Activated CD4-positive, alpha-beta T cell treated with anti-CD3 and anti-CD28 coated beads, Interleukin-2, amount 10 ng/mL, durations not matched to agents 24 days and 14 days (primary cell): Measurements from ENCODE around the gene C12orf60. TPM values are rescaled to one million over a fixed set of nuclear protein-coding genes. Genes with fewer than 3 reads are reported as not detected.

ENCODE experiments used
- DNase-seq: peaks from one replicate; pipeline ENCODE4 v3.0.0; 2022
- H3K27ac Mint-ChIP-seq: one replicate; pipeline ENCODE4 v1.8.0; 2022; ENCODE audit warnings: mild to moderate bottlenecking, mixed read lengths
- H3K27me3 Mint-ChIP-seq: one replicate; pipeline ENCODE4 v1.8.0; 2022; ENCODE audit warnings: mixed read lengths
- H3K36me3 Mint-ChIP-seq: one replicate; pipeline ENCODE4 v1.8.0; 2022; ENCODE audit warnings: low read depth, mild to moderate bottlenecking, mixed read lengths
- H3K4me1 Mint-ChIP-seq: one replicate; pipeline ENCODE4 v1.8.0; 2021; ENCODE audit warnings: mixed read lengths
- H3K4me3 Mint-ChIP-seq: one replicate; pipeline ENCODE4 v1.8.0; 2022; ENCODE audit warnings: mild to moderate bottlenecking, moderate library complexity, mixed read lengths
- H3K9me3 Mint-ChIP-seq: one replicate; pipeline ENCODE4 v1.8.0; 2021; ENCODE audit warnings: mixed read lengths
- intact Hi-C: fragments of 100-400 bp; cut with micrococcal nuclease; formaldehyde crosslinking; loops from one replicate; pipeline ENCODE4 v1.15.1; 2023
- total RNA-seq: library from RNA; stranded (reverse); gene quantifications from 2 replicates; pipeline ENCODE4 v1.2.3, GENCODE V29; 2022

C12orf60 gene
- total RNA-seq, 1 donor from 2014 or later: 3.0 TPM

- intact Hi-C loops: loop anchor here (5.0 kb wide), 1 partner anchor 63 kb away; no protein-coding TSS in a partner anchor
- Mint-ChIP-seq H3K4me1 (peaks cover 5% of the 10 kb centered on the region), H3K4me3 (no peak overlapping the region), H3K9me3 (no peaks in the 10 kb centered on the region), H3K27me3 (no peaks in the 10 kb centered on the region), H3K27ac (no peak overlapping the region), H3K36me3 (no peaks in the 10 kb centered on the region)
- DNase-seq: no peak
These were observed 46.2 kb downstream of the C12orf60 start for GRCh38 chr12:14849661-14850060.

- no peak overlapping the region for H3K4me3 Mint-ChIP-seq
- H3K27me3 Mint-ChIP-seq: no peaks in the 10 kb centered on the region
- no peak overlapping the region for H3K27ac Mint-ChIP-seq
- H3K4me1 Mint-ChIP-seq: peaks cover 3% of the 10 kb centered on the region
- no peak for DNase-seq
- intact Hi-C loops: no loop called here
- no peaks in the 10 kb centered on the region for H3K36me3 Mint-ChIP-seq
- H3K9me3 Mint-ChIP-seq: no peaks in the 10 kb centered on the region
These were observed 47.6 kb downstream of the C12orf60 start for GRCh38 chr12:14850929-14851663.

- Mint-ChIP-seq H3K27ac (no peak overlapping the region), H3K4me3 (no peak overlapping the region), H3K9me3 (peaks cover under 1% of the 10 kb centered on the region), H3K36me3 (no peaks in the 10 kb centered on the region), H3K4me1 (no peaks in the 10 kb centered on the region), H3K27me3 (peaks cover under 1% of the 10 kb centered on the region)
- intact Hi-C loops: no loop called here
- no peak for DNase-seq
These were observed 49.4 kb downstream of the C12orf60 start for GRCh38 chr12:14852880-14853279.

DNA sequence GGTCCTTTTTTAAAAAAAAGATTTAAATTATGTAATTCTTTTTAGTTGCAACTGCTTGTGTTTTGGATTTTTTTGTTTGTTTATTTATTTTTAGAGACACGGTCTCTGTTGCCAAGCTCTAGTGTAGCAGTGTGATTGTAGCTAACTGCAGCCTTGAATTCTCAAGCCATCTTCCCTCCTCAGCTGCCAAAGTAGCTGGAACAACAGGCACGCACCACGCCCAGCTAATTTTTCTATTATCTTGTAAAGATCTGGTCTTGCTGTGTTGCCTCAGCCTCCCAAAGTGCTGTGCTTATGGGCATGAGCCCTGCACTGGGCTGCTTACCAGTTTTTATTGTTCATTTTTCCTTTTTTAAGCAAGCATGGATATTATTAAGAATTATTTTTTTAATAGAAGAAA is 50.5 kb downstream of the C12orf60 start:
- Mint-ChIP-seq H3K36me3 (no peaks in the 10 kb centered on the region), H3K9me3 (peaks cover 10% of the 10 kb centered on the region), H3K27ac (no peak overlapping the region), H3K27me3 (peaks cover 2% of the 10 kb centered on the region), H3K4me1 (no peaks in the 10 kb centered on the region), H3K4me3 (no peak overlapping the region)
- DNase-seq: no peak
- intact Hi-C loops: no loop called here

DNA sequence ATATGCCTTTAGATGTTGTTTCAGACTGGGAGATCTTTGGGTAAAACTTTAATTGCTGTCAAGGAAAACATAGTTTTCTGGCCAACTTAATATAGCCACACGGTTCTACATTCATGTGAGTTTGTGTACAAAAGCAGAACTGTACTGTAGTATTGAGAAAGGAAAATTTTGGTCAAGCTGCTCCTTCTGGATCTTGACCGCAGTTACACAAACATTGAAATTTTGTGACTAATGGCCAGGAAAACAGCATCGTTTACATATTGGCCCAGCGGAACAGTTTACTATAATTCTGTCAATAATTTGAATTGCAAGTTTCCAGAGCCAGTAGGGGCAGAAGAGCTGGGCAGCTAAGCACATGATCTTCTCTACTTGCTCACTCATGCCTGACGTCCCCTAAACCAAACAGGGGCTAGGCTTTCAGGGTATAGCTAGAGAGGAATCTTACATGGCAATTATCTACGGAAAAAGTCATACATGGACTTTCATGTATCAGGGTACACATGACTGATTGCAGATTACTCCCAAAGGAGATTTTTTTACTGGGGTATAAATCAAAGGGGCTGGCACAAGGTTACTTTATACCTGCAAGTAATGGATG is 51.2 kb downstream of the C12orf60 start:
- no peak overlapping the region for H3K27ac Mint-ChIP-seq
- peaks cover 16% of the 10 kb centered on the region for H3K9me3 Mint-ChIP-seq
- no peak overlapping the region for H3K4me3 Mint-ChIP-seq
- peaks cover 2% of the 10 kb centered on the region for H3K27me3 Mint-ChIP-seq
- intact Hi-C loops: no loop called here
- H3K4me1 Mint-ChIP-seq: no peaks in the 10 kb centered on the region
- H3K36me3 Mint-ChIP-seq: peaks cover 2% of the 10 kb centered on the region
- no peak for DNase-seq

- no peak overlapping the region for H3K4me3 Mint-ChIP-seq
- H3K9me3 Mint-ChIP-seq: peaks cover 32% of the 10 kb centered on the region
- H3K4me1 Mint-ChIP-seq: no peaks in the 10 kb centered on the region
- no peak overlapping the region for H3K27ac Mint-ChIP-seq
- no peak for DNase-seq
- peaks cover 2% of the 10 kb centered on the region for H3K27me3 Mint-ChIP-seq
- peaks cover 2% of the 10 kb centered on the region for H3K36me3 Mint-ChIP-seq
- intact Hi-C loops: no loop called here
These were observed 55.0 kb downstream of the C12orf60 start for GRCh38 chr12:14858513-14858912.

- H3K4me3 Mint-ChIP-seq: no peak overlapping the region
- no peaks in the 10 kb centered on the region for H3K4me1 Mint-ChIP-seq
- peaks cover 2% of the 10 kb centered on the region for H3K36me3 Mint-ChIP-seq
- DNase-seq: no peak
- no peak overlapping the region for H3K27ac Mint-ChIP-seq
- intact Hi-C loops: no loop called here
- peaks cover 7% of the 10 kb centered on the region for H3K27me3 Mint-ChIP-seq
- H3K9me3 Mint-ChIP-seq: peaks cover 37% of the 10 kb centered on the region
These were observed 57.0 kb downstream of the C12orf60 start for GRCh38 chr12:14860490-14860889.

DNA sequence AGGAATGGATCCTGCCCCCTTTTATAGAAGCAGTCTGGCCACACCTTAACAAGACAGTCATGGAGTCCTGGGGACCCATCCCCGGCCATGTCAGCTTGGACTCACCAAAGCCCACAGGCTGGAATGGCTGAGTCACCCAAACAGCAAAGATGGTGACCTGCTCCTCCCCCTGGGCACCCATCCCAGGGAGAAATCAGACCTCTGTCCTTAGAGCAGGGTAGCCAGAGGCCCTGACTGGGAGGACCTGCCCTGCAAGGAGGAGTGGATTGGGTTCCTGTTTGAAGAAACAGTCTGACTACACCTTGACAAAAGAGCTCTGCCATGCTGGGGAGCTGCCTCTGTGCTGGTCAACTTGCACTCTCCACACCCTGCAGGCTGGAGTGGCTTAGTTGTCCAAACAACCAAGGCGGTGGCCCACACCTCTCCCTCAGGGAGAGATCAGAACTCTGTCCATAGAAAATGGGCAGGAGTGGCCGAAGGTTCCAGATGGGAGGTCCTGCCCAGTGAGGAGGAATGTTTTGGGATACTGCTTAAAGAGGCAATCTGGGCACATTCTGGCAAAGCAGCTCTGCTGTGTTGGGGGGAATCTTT is 65.5 kb downstream of the C12orf60 start:
- H3K27ac Mint-ChIP-seq: no peak overlapping the region
- no peak overlapping the region for H3K4me3 Mint-ChIP-seq
- H3K27me3 Mint-ChIP-seq: peaks cover 7% of the 10 kb centered on the region
- DNase-seq: no peak
- peaks cover 23% of the 10 kb centered on the region for H3K9me3 Mint-ChIP-seq
- no peaks in the 10 kb centered on the region for H3K36me3 Mint-ChIP-seq
- intact Hi-C loops: no loop called here
- no peaks in the 10 kb centered on the region for H3K4me1 Mint-ChIP-seq

- intact Hi-C loops: no loop called here
These were observed 67.8 kb downstream of the C12orf60 start for GRCh38 chr12:14871247-14871646.

GRCh38 chr12:14871886-14872285 is 68.4 kb downstream of the C12orf60 start:
- Mint-ChIP-seq H3K27me3 (no peaks in the 10 kb centered on the region), H3K4me3 (no peak overlapping the region), H3K27ac (no peak overlapping the region), H3K4me1 (no peaks in the 10 kb centered on the region), H3K9me3 (peaks cover 12% of the 10 kb centered on the region), H3K36me3 (no peaks in the 10 kb centered on the region)
- DNase-seq: no peak
- intact Hi-C loops: no loop called here

More at GRCh38 chr12:14871247-14871646, 67.8 kb downstream of the C12orf60 start:
- H3K27me3 Mint-ChIP-seq: no peaks in the 10 kb centered on the region
- no peak for DNase-seq
- no peak overlapping the region for H3K4me3 Mint-ChIP-seq
- no peaks in the 10 kb centered on the region for H3K36me3 Mint-ChIP-seq
- H3K4me1 Mint-ChIP-seq: no peaks in the 10 kb centered on the region
- H3K27ac Mint-ChIP-seq: no peak overlapping the region
- peaks cover 12% of the 10 kb centered on the region for H3K9me3 Mint-ChIP-seq

- no peaks in the 10 kb centered on the region for H3K27me3 Mint-ChIP-seq
- DNase-seq: no peak
- H3K4me1 Mint-ChIP-seq: no peaks in the 10 kb centered on the region
- no peak overlapping the region for H3K27ac Mint-ChIP-seq
- no peaks in the 10 kb centered on the region for H3K36me3 Mint-ChIP-seq
- no peak overlapping the region for H3K4me3 Mint-ChIP-seq
- H3K9me3 Mint-ChIP-seq: peaks cover 7% of the 10 kb centered on the region
- intact Hi-C loops: no loop called here
These were observed 70.1 kb downstream of the C12orf60 start for GRCh38 chr12:14873440-14874185.
